ENCODE data around the gene NDUFS5. TPM values are rescaled to one million over a fixed set of nuclear protein-coding genes. Genes with fewer than 3 reads are reported as not detected.
A peak's percentile ranks its signal among the peaks of the same experiment; 100 is the strongest.
"Not testable (repeated sequence)": the region's sequence is repeated elsewhere in the genome, so short reads cannot be mapped to it uniquely, and the experiment has no call there.

Gene NDUFS5
- total RNA-seq, 2 donors from 2014 or later, result 114 to 199 TPM

DNA sequence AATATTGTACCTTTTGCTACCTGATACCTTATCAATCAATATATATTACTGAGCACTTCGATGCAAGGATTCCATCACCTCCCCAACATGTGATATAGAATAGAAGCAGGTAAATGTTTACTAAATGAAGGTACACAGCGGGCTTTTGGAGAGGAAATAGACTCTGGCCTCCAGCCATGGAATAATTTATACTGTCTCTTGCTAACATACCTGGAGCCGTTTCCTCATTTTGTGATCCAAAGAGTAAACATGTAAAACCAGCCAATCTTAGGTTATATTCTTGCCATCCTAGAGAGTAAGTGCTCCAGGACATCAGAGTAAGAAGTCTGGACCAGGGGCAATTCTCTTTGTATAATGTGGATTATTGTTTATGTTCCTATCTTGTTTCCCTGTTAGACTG is 39.4 kb downstream of the NDUFS5 start:
- Mint-ChIP-seq H3K4me3 (no peak overlapping the region), H3K27me3 (no peaks in the 10 kb centered on the region), H3K36me3 (ENCODE audit: low read depth) (no peaks in the 10 kb centered on the region), H3K9me3 (no peaks in the 10 kb centered on the region), H3K27ac (no peak overlapping the region), H3K4me1 (peaks cover 8% of the 10 kb centered on the region)
- ATAC-seq (replicated peaks), result no peak

DNA sequence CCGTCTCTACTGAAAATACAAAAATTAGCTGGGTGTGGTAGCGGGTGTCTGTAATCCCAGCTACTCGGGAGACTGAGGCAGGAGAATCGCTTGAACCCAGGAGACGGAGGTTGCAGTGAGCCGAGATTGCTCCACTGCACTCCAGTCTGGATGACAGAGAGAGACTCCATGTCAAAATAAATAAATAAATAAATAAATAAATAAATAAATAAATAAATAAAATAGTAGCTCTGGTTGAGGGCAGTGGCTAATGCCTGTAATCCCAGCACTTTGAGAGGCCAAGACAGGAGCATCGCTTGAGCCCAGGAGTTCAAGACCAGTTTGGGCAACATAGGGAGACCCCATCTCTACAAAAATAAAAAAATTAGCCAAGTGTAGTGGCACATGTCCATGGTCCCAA is 42.1 kb downstream of the NDUFS5 start:
- not testable (repeated sequence) for H3K36me3 Mint-ChIP-seq (ENCODE audit: low read depth); ATAC-seq (replicated peaks); H3K9me3 Mint-ChIP-seq; H3K4me1 Mint-ChIP-seq; H3K4me3 Mint-ChIP-seq; H3K27me3 Mint-ChIP-seq; H3K27ac Mint-ChIP-seq

- not testable (repeated sequence) for H3K4me3 Mint-ChIP-seq; ATAC-seq (replicated peaks); H3K27ac Mint-ChIP-seq; H3K9me3 Mint-ChIP-seq; H3K4me1 Mint-ChIP-seq; H3K36me3 Mint-ChIP-seq (ENCODE audit: low read depth); H3K27me3 Mint-ChIP-seq
Measured at GRCh38 chr1:39071557-39071956, 45.4 kb downstream of the NDUFS5 start.

DNA sequence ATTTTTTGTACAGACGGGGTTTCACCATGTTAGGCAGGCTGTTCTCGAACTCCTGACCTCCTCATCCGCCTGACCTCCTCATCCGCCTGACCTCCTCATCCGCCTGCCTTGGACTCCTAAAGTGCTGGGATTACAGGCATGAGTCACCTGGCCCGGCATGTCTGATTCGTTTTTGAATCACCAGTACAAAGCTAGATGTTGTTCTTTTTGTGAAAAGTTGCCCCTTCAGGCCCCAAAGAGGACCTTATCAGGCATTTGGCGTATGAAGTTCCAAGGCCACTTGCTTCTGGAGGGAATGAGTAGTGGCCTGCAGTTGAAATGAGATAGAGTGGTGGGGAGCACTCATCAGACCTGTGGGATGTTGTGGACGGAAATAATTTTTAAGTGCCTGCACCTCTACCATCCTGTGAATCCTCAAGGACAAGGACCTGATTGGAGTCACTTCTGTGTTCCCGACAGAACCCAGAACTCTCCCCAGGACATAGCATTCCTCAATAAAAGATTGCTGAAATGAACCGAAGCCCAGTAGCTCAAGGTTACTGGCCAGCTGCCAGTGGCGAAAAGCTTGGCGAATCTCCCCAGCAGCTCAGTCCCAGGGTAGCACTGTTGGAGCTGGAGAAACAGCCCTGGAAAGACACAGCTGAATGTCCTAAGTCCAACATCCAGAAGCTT is 50.1 kb downstream of the NDUFS5 start:
- Mint-ChIP-seq H3K36me3 (ENCODE audit: low read depth) (no peaks in the 10 kb centered on the region), H3K9me3 (no peaks in the 10 kb centered on the region), H3K27me3 (peaks cover 9% of the 10 kb centered on the region), H3K4me3 (no peak overlapping the region), H3K27ac (no peak overlapping the region), H3K4me1 (peaks cover 9% of the 10 kb centered on the region)
- no peak for ATAC-seq (replicated peaks)

DNA sequence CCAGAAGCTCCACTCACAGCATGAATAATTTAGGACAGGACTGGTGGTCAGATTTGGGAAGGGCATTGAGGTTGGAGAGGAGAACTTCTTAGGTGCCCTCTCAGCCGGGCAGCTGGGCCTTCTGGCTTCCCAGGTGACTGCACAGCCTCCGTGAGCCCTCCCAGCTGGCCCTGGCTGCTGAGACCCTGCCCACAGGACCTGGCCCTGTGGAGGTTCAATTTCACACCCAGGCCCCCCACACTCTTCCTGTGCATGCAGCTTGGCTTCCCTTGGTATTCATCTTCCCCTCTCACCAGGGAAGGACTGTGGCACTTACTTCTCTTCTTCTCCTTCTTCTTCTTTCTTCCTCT is 50.6 kb downstream of the NDUFS5 start:
- no peak overlapping the region for H3K4me3 Mint-ChIP-seq
- no peaks in the 10 kb centered on the region for H3K9me3 Mint-ChIP-seq
- H3K36me3 Mint-ChIP-seq (ENCODE audit: low read depth), result no peaks in the 10 kb centered on the region
- ATAC-seq (replicated peaks), result no peak
- no peak overlapping the region for H3K27ac Mint-ChIP-seq
- peaks cover 9% of the 10 kb centered on the region for H3K27me3 Mint-ChIP-seq
- H3K4me1 Mint-ChIP-seq, result peaks cover 9% of the 10 kb centered on the region

GRCh38 chr1:39080269-39080826 is 54.2 kb downstream of the NDUFS5 start:
- H3K9me3 Mint-ChIP-seq, result no peaks in the 10 kb centered on the region
- no peaks in the 10 kb centered on the region for H3K36me3 Mint-ChIP-seq (ENCODE audit: low read depth)
- H3K27ac Mint-ChIP-seq, result no peak overlapping the region
- H3K27me3 Mint-ChIP-seq, result peaks cover 26% of the 10 kb centered on the region
- peaks cover 9% of the 10 kb centered on the region for H3K4me1 Mint-ChIP-seq
- H3K4me3 Mint-ChIP-seq, result peak overlapping the region; percentile 71
- no peak for ATAC-seq (replicated peaks)

GRCh38 chr1:39080831-39081270 is 54.7 kb downstream of the NDUFS5 start:
- Mint-ChIP-seq H3K4me3 (peak overlapping the region; percentile 71), H3K4me1 (peaks cover 9% of the 10 kb centered on the region), H3K36me3 (ENCODE audit: low read depth) (no peaks in the 10 kb centered on the region), H3K9me3 (no peaks in the 10 kb centered on the region), H3K27me3 (peaks cover 26% of the 10 kb centered on the region), H3K27ac (no peak overlapping the region)
- ATAC-seq (replicated peaks), result no peak

- Mint-ChIP-seq H3K4me1 (peaks cover 9% of the 10 kb centered on the region), H3K27ac (no peak overlapping the region), H3K4me3 (no peak overlapping the region), H3K27me3 (peaks cover 26% of the 10 kb centered on the region), H3K36me3 (ENCODE audit: low read depth) (no peaks in the 10 kb centered on the region), H3K9me3 (no peaks in the 10 kb centered on the region)
- ATAC-seq (replicated peaks), result peak; percentile 62
Measured at GRCh38 chr1:39081271-39082009, 55.3 kb downstream of the NDUFS5 start.

DNA sequence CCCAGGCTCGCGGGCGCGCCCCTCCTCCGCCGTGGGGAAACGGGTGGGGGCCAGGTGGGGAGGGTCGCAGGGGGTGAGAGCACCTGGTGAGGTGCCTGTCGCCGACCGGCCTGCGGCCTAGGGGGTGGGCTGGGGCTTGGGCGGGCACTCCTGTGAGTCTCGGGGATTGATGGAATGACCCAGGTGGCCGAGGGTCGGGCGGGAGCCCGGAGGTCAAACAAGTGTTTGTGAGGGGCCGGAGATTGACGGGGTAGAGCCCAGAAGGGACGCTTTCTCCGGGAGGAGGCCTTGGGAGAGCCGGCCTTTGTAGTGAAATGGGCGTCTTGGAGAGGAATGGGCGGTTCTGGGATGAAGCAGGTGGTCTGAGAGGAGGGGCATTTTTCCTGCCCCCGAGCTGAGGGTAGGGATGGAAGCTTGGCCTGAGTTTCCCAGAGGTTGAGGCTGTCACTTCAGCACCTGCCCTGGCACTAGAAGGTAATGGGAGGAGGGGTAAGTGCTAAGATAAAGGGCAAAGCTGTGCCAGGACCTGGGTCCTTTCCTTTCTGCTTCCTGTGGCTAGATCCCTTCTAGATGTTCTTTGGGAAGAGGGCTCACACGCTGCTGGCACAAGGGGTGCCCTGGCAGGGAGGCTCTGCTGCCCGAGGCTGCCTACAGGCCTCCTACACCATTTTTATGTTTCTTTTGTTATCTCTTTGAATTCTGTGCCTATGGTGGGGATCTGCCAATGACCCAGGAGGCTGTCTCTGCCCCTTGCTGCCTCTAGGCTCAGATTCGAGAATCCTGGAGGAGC is 56.1 kb downstream of the NDUFS5 start:
- H3K27ac Mint-ChIP-seq, result no peak overlapping the region
- H3K4me3 Mint-ChIP-seq, result peak overlapping the region; percentile 57
- H3K4me1 Mint-ChIP-seq, result peaks cover 9% of the 10 kb centered on the region
- H3K36me3 Mint-ChIP-seq (ENCODE audit: low read depth), result no peaks in the 10 kb centered on the region
- no peaks in the 10 kb centered on the region for H3K9me3 Mint-ChIP-seq
- H3K27me3 Mint-ChIP-seq, result peaks cover 26% of the 10 kb centered on the region
- no peak for ATAC-seq (replicated peaks)

DNA sequence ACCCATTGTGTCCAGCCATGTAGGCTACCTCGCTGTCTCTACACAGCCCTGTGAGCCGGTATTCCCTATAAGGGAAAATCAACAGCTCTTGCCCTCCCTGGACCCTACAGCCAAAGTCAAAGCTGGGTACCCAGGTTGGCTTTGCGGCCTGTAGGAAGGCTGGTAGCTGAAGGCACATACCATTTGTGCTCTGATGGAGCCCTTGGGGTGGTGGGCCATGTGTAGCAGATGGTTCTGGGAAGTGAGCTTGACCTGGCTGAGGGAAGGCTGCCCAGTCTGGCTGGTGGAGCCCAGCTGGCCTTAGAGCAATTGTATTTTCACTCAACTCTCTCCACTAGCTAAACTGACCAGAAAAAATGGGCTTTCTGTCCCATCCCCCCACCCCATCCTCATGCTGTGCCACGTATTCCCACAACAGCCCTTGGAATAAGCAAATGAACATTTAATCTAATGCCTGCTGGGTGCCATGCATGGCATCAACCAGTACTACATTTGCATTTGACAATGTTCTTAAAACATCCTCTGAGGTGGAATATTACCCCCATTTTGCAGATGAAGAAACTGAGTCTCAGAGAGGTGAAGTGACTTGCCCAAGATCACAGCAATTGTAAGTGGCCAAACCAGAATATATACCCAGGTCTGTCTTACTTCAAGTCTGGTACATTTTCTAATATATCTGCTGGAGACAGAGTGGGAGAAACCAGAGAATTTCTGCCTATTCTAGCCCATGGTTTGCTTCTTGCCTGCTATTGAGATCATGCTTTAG is 56.8 kb downstream of the NDUFS5 start:
- Mint-ChIP-seq H3K36me3 (ENCODE audit: low read depth) (no peaks in the 10 kb centered on the region), H3K27ac (no peak overlapping the region), H3K4me1 (peaks cover 9% of the 10 kb centered on the region), H3K4me3 (peak overlapping the region; percentile 57), H3K27me3 (peaks cover 26% of the 10 kb centered on the region), H3K9me3 (no peaks in the 10 kb centered on the region)
- no peak for ATAC-seq (replicated peaks)

DNA sequence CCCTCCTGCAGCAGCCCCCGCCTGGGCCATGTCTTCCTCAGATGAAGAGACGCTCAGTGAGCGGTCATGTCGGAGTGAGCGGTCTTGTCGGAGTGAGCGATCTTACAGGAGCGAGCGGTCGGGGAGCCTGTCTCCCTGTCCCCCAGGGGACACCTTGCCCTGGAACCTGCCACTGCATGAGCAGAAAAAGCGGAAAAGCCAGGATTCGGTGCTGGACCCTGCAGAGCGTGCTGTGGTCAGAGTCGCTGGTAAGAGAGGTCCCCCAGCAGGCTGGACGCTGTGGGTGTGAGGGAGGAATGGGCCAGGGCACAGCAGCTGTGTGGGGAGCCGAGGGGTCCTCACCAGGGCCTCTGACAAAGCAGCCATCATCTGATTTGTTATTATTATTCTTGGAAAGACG is 58.0 kb downstream of the NDUFS5 start:
- H3K27me3 Mint-ChIP-seq, result peaks cover 26% of the 10 kb centered on the region
- H3K4me1 Mint-ChIP-seq, result peaks cover 9% of the 10 kb centered on the region

More for the DNA sequence above, 58.0 kb downstream of the NDUFS5 start:
- Mint-ChIP-seq H3K36me3 (ENCODE audit: low read depth) (no peaks in the 10 kb centered on the region), H3K9me3 (no peaks in the 10 kb centered on the region), H3K4me3 (no peak overlapping the region), H3K27ac (no peak overlapping the region)
- no peak for ATAC-seq (replicated peaks)
